SK-N-SH treated with all-trans-retinoic acid at 6 μM for 48 hours (cell line): ENCODE data around the gene COX4I2.

ENCODE experiments used
- ARNTL ChIP-seq: fragments of 450-650 bp; formaldehyde crosslinking; IDR thresholded peaks from 2 replicates; pipeline ENCODE4 v1.5.0; 2020; ENCODE audit warnings: low read depth, mild to moderate bottlenecking, moderate library complexity, borderline replicate concordance
- BACH2 ChIP-seq: fragments of 250-450 bp; sonication (Bioruptor Pico); IDR thresholded peaks from 2 replicates; pipeline ENCODE4 v1.9.0; 2021; ENCODE audit warnings: mild to moderate bottlenecking, borderline replicate concordance
- CSRNP3 ChIP-seq: fragments of 250-450 bp; sonication (Bioruptor Pico); IDR thresholded peaks from 2 replicates; pipeline ENCODE4 v1.5.1; 2021; ENCODE audit warnings: mild to moderate bottlenecking, moderate library complexity
- ESRRG ChIP-seq: fragments of 250-450 bp; sonication (Bioruptor Pico); IDR thresholded peaks from 2 replicates; pipeline ENCODE4 v1.6.1; 2021; ENCODE audit warnings: mild to moderate bottlenecking
- GLIS3 ChIP-seq: fragments of 250-450 bp; sonication (Bioruptor Pico); IDR thresholded peaks from 2 replicates; pipeline ENCODE4 v1.5.0; 2020; ENCODE audit warnings: mild to moderate bottlenecking, moderate library complexity
- OSR1 ChIP-seq: fragments of 250-450 bp; sonication (Bioruptor Pico); IDR thresholded peaks from 2 replicates; pipeline ENCODE4 v1.8.0; 2022; ENCODE audit warnings: moderate library complexity, mild to moderate bottlenecking, inconsistent platforms
- PATZ1 ChIP-seq: fragments of 250-450 bp; sonication (Bioruptor Pico); IDR thresholded peaks from 2 replicates; pipeline ENCODE4 v1.8.0; 2020; ENCODE audit warnings: mild to moderate bottlenecking, moderate library complexity, borderline replicate concordance
- POU6F1 ChIP-seq: fragments of 250-450 bp; sonication (Bioruptor Pico); IDR thresholded peaks from 2 replicates; pipeline ENCODE4 v1.8.0; 2021; ENCODE audit warnings: low read depth, mild to moderate bottlenecking, moderate library complexity, borderline replicate concordance
- PPARA ChIP-seq: fragments of 250-450 bp; sonication (Bioruptor Pico); IDR thresholded peaks from 2 replicates; pipeline ENCODE4 v1.5.0; 2020; ENCODE audit warnings: mild to moderate bottlenecking, borderline replicate concordance
- RARB ChIP-seq: fragments of 250-450 bp; sonication (Bioruptor Pico); IDR thresholded peaks from 2 replicates; pipeline ENCODE4 v1.8.0; 2021; ENCODE audit warnings: mild to moderate bottlenecking, moderate library complexity
- SNAI2 ChIP-seq: fragments of 250-450 bp; sonication (Bioruptor Pico); IDR thresholded peaks from 2 replicates; pipeline ENCODE4 v1.5.0; 2020; ENCODE audit warnings: mild to moderate bottlenecking, moderate library complexity
- TCF4 ChIP-seq: fragments of 250-450 bp; sonication (Bioruptor Pico); IDR thresholded peaks from 2 replicates; pipeline ENCODE4 v1.8.0; 2021; ENCODE audit warnings: mild to moderate bottlenecking, moderate library complexity, borderline replicate concordance
- TSHZ2 ChIP-seq: fragments of 250-450 bp; sonication (Bioruptor Pico); IDR thresholded peaks from 2 replicates; pipeline ENCODE4 v1.5.0; 2020; ENCODE audit warnings: mild to moderate bottlenecking, moderate library complexity
- ZFP3 ChIP-seq: fragments of 250-450 bp; sonication (Bioruptor Pico); IDR thresholded peaks from 2 replicates; pipeline ENCODE4 v1.5.0; 2020; ENCODE audit warnings: mild to moderate bottlenecking, moderate library complexity

- TF ChIP-seq SNAI2 (CRISPR knock-in tag): no peak
- TF ChIP-seq CSRNP3 (CRISPR knock-in tag): no peak
- no peak for TF ChIP-seq POU6F1 (CRISPR knock-in tag)
- no peak for TF ChIP-seq PPARA (CRISPR knock-in tag)
- no peak for TF ChIP-seq ZFP3 (CRISPR knock-in tag)
- no peak for TF ChIP-seq ARNTL (CRISPR knock-in tag)
- TF ChIP-seq ESRRG (CRISPR knock-in tag): no peak
- no peak for TF ChIP-seq OSR1 (CRISPR knock-in tag)
- no peak for TF ChIP-seq PATZ1 (CRISPR knock-in tag)
- TF ChIP-seq GLIS3: no peak
- TF ChIP-seq TSHZ2 (CRISPR knock-in tag): no peak
- no peak for TF ChIP-seq RARB (CRISPR knock-in tag)
- TF ChIP-seq TCF4 (CRISPR knock-in tag): no peak
- TF ChIP-seq BACH2 (CRISPR knock-in tag): no peak
Observed at GRCh38 chr20:31687777-31688176, 50.1 kb downstream of the COX4I2 start.
